ENCODE data around the gene PDCD5. TPM values are rescaled to one million over a fixed set of nuclear protein-coding genes. Genes with fewer than 3 reads are reported as not detected.
A peak's percentile ranks its signal among the peaks of the same experiment; 100 is the strongest.

PDCD5 gene
- total RNA-seq, 1 experiment from 2014 or later, result 118 TPM

- Mint-ChIP-seq H3K4me1 (peaks cover 8 to 10% of the 10 kb centered on the region in 2 experiments), H3K36me3 (ENCODE audit: insufficient read depth in 1 of 3, low read depth in 3 of 3) (peaks cover 62 to 84% (median 83%) of the 10 kb centered on the region in 3 experiments), H3K4me3 (no peak overlapping the region), H3K27me3 (ENCODE audit: low read depth) (peaks cover 2% of the 10 kb centered on the region; the same call in 1 of the 2 replicates), H3K27ac (0 out of 7 replicates have a peak overlapping the region, but pooled peaks of 1 of the 3 experiments have one; percentile 39), H3K9me3 (peaks cover 17 to 26% of the 10 kb centered on the region in 2 experiments)
- no peak overlapping the region for H2BK5ac ChIP-seq (ENCODE audit: insufficient read length, low read length)
- H4K5ac ChIP-seq (ENCODE audit: insufficient read length, low read depth, low read length), result no peak overlapping the region
- H3K27ac ChIP-seq (ENCODE audit: insufficient read length, low read depth, low read length), result no peak overlapping the region
- no peak overlapping the region for H3K4me2 ChIP-seq (ENCODE audit: insufficient read depth, insufficient read length, low read length)
- no CpG with 5 or more reads among the region's 6 CpGs for WGBS (ENCODE audit: extremely low coverage, insufficient read length, low lambda C conversion rate)
- no peaks in the 10 kb centered on the region for H3K79me2 ChIP-seq (ENCODE audit: insufficient read depth, low read length)
- H3K14ac ChIP-seq (ENCODE audit: insufficient read depth, low read length), result no peak overlapping the region
- no peaks in the 10 kb centered on the region for H3K79me1 ChIP-seq (ENCODE audit: insufficient read depth, low read depth, low read length, poor library complexity, severe bottlenecking)
- TF ChIP-seq CTCF (conservative IDR thresholded peaks at IDR 0.05), result no peak
- H2BK120ac ChIP-seq (ENCODE audit: low read depth, low read length, poor library complexity, severe bottlenecking), result no peak overlapping the region
- H3K9me3 ChIP-seq (ENCODE audit: control insufficient read depth, low read depth, low read length), result no peaks in the 10 kb centered on the region
- no peak overlapping the region for H2BK15ac ChIP-seq (ENCODE audit: low read depth, low read length)
- H3K23ac ChIP-seq (ENCODE audit: insufficient read length, low read depth, low read length), result no peak overlapping the region
- no peaks in the 10 kb centered on the region for H3K4me1 ChIP-seq (ENCODE audit: insufficient read depth, low read length)
- no peak overlapping the region for H4K91ac ChIP-seq (ENCODE audit: insufficient read length, low read depth, low read length)
- H4K8ac ChIP-seq (replicated peaks; ENCODE audit: insufficient read length, low read depth, low read length), result no peak overlapping the region
- H2BK12ac ChIP-seq (ENCODE audit: insufficient read length, low read depth, low read length), result no peak overlapping the region
- no peak for DNase-seq
- H3K9ac ChIP-seq (ENCODE audit: extremely low read depth, insufficient read length, low read length), result no peak overlapping the region
- H2BK20ac ChIP-seq (ENCODE audit: low read depth, low read length, poor library complexity, severe bottlenecking), result no peak overlapping the region
- no peak overlapping the region for H3K18ac ChIP-seq (ENCODE audit: insufficient read length, low read depth, low read length)
- H3K56ac ChIP-seq (ENCODE audit: insufficient read length, low read depth, low read length), result no peak overlapping the region
- no peaks in the 10 kb centered on the region for H3K23me2 ChIP-seq (ENCODE audit: insufficient read length, low read depth, low read length, poor library complexity, severe bottlenecking)
- H2AFZ ChIP-seq (ENCODE audit: low read length), result no peak overlapping the region
- H4K20me1 ChIP-seq (ENCODE audit: control insufficient read depth, insufficient read depth, insufficient read length), result no peaks in the 10 kb centered on the region
- no peak overlapping the region for H3K4ac ChIP-seq (ENCODE audit: low read depth, low read length)
- H3T11ph ChIP-seq (ENCODE audit: low read length), result no peak overlapping the region
- H2AK5ac ChIP-seq (ENCODE audit: insufficient read length, low read length), result no peak overlapping the region
- H3K27me3 ChIP-seq (ENCODE audit: insufficient read depth, low read length), result no peaks in the 10 kb centered on the region
Measured at GRCh38 chr19:32595491-32595890, 14.5 kb downstream of the PDCD5 start.
